ENCODE measurements around the gene ASTL.
A peak's percentile ranks its signal among the peaks of the same experiment; 100 is the strongest.

The ASTL gene

GRCh38 chr2:96158554-96158940 is 20.2 kb upstream of the ASTL start:
- no peak for DNase-seq

DNA sequence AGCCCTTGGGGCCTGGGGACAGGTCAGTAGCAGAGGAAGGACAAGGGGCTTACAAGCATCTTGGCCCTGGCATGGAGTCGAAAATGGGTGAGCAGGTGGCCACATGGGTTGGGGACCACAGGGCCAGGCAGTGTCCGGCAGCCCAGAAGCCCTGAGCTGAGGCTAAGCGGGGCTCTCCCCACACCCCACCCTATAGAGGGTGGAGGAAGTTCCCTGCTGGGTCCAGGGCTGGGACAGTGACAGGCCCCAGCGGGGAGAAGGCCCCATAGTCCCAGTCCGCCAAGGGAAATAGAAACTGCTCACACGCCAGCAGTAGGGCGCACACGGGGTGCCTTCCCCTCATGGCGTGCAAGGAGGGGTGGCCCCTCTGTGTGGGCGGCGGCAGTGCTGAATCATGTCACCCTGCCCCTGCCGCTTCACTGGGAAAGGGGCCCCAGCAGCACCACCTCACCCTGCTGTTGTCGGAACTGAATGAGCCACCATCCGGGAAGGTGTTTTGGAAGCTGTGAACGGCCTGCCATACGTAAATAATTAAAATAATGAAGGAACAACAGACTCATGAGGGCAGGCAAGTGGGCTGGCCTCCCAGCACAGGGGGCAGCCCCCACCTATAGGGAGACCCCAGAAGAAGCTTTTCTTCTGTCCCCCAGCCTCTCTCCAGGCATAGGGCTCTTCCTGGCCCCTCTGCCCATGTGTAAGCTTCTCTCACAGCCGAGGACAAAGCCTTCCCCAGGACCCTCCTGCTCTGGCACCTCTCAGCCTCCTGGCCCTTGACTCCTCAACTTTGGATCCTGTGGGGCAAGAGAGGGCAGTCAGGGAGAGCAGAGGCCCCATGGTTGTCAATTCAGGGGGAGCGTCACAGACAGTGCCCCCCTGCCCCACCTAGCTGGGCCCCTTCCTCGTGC is 19.6 kb upstream of the ASTL start:
- DNase-seq, result peak; percentile 92

- DNase-seq, result peak; percentile 20
Measured at GRCh38 chr2:96156926-96157648, 18.8 kb upstream of the ASTL start.

- DNase-seq, result peak; percentile 78
Measured at GRCh38 chr2:96156011-96156820, 17.9 kb upstream of the ASTL start.

DNA sequence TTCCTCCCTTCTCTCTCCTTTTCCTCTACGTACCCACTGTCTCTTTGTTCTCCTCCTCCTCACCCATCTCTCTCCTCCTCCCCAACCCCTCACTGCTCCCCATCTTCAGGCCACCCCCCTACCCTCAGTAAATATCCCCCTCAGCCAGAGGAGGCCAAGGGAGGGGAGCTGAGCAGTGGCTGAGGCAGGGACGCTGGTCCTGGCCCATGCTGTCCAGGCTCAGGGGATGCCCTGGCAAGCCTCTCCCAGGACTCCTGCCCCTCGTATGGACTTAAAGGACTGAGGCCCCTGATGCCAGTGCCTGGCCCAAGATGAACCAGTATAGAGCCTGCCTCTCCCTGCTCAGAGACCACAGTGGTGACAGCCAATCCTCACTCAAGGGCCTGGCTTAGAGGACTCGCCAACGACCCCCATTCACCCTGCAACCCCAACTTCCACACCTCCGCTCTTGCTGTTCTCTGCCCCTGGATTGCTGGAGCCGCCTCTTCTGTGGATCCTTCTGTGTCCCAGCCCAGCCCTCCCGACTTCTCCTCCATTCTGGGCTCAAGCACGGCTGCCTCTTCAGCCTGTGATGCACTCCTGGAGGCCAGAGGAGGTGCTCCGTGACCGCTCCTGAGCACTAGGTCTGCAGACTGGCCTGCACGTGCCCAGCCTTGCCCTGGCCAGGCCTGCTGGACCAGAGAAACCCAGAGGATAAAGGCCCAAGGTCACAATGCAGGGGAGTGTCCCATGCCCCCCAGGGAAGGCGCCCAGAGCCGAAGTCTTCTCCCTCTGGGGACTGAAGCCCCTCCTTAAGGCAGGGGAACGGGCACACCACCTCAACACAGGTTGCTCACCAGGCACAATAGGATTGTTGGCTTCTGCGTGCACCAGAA is 16.4 kb upstream of the ASTL start:
- DNase-seq, result no peak

- no peak for DNase-seq
Measured at GRCh38 chr2:96153991-96154431, 15.7 kb upstream of the ASTL start.

- DNase-seq, result no peak
Measured at GRCh38 chr2:96153291-96153713, 15.0 kb upstream of the ASTL start.

DNA sequence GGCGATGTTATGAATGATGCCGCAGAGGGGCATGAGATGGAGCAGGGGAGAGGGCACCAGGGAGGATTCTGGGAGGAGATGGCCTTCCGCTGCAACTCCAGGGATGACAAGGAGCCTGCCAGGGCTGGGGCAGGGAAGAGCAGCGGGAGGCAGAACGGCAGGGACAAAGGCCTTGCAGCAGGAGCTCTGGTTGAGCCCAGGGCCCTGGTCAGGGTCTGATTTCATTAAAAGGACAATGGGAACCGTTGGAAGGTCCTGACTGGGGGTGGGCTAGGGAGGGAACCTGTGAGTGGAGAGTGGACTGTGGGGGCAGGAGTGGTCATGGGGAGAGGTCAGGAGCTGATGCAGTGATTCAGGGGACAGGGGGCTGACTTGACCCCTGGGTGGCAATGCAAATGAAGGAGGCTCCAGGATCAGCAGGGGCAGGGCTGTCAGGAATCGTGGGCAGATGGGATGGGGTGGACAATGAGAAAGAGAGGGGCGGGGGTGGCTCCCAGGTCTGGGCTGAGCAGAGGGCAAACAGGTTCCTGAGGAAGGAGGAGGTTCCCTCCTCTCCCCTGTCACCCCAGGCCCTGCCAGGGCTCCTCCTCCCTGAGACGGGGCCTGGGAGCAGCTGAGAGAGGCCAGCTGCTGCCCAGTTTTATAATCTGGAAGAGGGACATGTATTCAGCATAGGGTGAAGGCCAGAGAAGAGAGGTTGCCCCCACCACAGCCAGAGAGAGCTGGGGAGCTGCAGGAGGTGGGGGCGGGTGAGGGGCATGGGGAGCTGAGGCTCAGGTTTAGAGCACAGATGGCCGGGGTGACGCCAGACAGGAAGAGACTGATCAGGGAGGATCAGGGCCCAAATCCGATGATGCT is 14.2 kb upstream of the ASTL start:
- no peak for DNase-seq

DNA sequence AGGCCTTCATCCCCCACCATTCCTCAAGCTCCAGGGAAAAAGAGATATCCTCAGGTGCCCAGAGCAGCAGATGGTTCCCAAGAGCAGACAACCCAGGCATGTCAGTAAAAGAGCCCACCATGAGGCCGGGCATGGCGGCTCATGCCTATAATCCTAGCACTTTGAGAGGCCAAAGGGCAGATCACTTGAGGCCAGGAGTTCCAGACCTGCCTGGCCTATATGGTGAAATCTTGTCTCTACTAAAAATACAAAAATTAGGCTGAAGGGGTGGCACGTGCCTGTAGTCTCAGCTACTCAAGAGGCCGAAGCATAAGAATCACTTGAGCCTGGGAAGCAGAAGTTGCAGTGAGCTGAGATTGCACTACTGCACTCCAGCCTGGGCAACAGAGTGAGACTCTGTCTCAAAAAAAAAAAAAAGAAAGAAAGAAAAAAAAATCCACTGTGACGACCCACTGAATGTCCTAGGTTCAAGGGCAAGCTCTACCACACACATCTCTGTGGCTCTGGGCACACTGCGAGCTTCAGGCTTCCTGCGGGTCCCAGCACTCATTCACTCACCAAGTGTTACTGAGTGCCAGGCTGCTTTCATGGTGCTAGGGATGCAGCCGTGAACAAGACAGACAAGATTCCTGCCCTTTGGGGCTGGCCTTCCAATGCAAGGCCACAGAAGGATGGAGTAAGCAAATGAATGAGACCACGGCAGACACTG is 13.4 kb upstream of the ASTL start:
- no peak for DNase-seq

GRCh38 chr2:96150791-96151594 is 12.7 kb upstream of the ASTL start:
- no peak for DNase-seq

- DNase-seq, result no peak
Measured at GRCh38 chr2:96150007-96150640, 11.8 kb upstream of the ASTL start.

- DNase-seq, result peak; percentile 96
Measured at GRCh38 chr2:96148410-96149217, 10.3 kb upstream of the ASTL start.

DNA sequence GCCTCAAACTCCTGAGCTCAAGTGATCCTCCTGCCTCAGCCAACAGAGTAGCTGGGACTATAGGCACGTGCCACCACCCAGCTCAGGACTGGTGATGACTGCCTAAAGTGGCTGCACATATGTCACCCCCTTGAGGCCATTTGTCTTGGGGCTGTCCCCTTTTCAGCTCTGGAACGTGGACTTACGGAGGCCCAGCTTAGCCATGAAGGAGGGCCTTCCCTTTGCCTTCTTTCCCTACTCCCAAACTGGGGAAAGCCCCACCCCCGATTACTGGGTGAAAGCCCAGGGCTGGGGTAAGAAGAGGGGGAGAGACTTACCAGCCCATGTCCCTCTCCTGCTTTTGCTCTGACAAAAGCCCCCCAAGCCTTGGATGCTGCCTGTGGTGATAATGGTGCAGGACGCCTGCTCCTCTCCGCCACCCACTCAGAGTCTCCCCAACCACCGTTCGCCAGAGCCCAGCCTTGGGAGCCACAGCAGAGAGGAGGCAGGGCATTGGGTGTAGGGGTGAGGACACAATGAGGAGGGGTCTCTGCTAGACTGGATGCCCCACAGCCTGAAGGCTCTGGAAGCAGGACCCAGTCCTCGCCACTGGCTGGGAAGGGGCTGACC is 9.4 kb upstream of the ASTL start:
- peak; percentile 24 for DNase-seq

- DNase-seq, result no peak
Measured at GRCh38 chr2:96146881-96147592, 8.7 kb upstream of the ASTL start.

GRCh38 chr2:96146153-96146880 is 8.0 kb upstream of the ASTL start:
- DNase-seq, result peak; percentile 87

DNA sequence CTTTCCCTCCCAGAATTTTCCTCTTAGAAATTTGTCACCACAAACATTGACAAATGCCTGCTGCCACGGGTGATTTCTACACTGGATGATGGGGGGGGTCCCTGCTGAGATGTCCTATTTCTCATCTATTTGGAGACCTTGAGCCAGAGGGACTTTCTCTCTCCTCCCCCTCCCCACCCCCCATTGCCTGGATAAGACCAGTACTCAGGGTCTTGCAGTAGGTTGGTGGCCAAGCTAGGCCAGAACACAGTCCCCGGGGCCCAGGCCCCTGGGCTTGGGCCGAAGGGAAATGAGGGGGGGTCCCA is 7.5 kb upstream of the ASTL start:
- DNase-seq, result no peak

All from activated CD4-positive, alpha-beta T cell treated with anti-CD3 and anti-CD28 coated beads, Interleukin-2, Interleukin-6, amounts not matched to agents 100 ng/mL and 50 ng/mL, durations not matched to agents 16 hours and 8 hours (primary cell).